A673 (cell line): Measurements from ENCODE around the gene PRPF6.

Experiments used
- EZH2 ChIP-seq: fragments of 200-600 bp; sonication (generic); IDR thresholded peaks from 2 replicates; pipeline ENCODE4 v1.6.1; 2017; ENCODE audit warnings: borderline replicate concordance, low read depth, mild to moderate bottlenecking, mixed read lengths, antibody characterized with exemption, low read length; ENCODE audit not compliant: poor library complexity, severe bottlenecking
- TF ChIP-seq, protein P1 (sequence below): fragments of 300-800, 200-600 bp; sonication (generic); conservative IDR thresholded peaks from 2 replicates; pipeline ENCODE4 v1.5.1; 2017; ENCODE audit warnings: low read depth, mild to moderate bottlenecking, antibody characterized with exemption, low read length, moderate library complexity, mixed read lengths

DNA sequence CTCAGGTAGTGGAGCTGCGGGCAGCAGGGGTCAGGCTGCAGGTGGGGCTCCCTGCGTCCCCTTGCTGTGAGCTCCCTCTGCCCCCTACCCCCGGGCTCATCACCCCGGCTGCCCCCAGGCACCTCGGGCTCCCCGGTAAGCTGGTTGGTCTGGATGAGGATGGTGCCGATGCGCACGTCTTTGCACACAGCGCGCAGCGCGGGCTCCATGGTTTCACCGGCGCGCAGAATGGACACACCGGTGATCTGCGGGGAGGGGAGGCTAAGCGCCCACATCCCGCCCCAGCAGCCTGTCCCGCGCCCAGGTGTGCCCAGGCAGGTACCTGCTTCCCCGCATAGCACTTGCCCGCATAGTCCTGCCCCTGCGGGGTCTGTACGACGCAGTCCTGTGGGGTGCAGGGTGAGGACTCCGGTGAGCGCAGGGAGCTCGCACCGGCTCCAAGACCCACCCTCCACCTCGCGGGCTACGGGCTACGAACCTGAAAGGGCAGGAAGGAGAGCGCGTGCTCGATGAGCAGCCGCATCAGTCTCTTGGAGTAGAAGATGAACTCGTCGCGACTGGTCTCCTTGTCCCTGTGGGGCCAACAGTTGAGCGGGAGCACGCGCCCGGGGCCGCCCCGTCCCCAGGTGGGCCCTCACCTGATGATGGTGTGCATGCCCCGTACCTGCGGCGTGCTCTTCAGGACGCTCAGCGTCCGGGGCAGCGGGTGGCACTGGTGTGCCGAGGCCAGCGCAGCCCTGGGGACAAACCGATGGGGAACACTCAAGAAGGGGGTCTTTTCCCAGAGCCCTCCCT is 40.3 kb upstream of the PRPF6 start:
- TF ChIP-seq, protein P1, sequence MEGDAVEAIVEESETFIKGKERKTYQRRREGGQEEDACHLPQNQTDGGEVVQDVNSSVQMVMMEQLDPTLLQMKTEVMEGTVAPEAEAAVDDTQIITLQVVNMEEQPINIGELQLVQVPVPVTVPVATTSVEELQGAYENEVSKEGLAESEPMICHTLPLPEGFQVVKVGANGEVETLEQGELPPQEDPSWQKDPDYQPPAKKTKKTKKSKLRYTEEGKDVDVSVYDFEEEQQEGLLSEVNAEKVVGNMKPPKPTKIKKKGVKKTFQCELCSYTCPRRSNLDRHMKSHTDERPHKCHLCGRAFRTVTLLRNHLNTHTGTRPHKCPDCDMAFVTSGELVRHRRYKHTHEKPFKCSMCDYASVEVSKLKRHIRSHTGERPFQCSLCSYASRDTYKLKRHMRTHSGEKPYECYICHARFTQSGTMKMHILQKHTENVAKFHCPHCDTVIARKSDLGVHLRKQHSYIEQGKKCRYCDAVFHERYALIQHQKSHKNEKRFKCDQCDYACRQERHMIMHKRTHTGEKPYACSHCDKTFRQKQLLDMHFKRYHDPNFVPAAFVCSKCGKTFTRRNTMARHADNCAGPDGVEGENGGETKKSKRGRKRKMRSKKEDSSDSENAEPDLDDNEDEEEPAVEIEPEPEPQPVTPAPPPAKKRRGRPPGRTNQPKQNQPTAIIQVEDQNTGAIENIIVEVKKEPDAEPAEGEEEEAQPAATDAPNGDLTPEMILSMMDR = no peak
- no peak for TF ChIP-seq EZH2
